Endodermal cell (in vitro differentiated cells): ENCODE measurements around the gene HPS3. TPM values are rescaled to one million over a fixed set of nuclear protein-coding genes. Genes with fewer than 3 reads are reported as not detected.

Experiments
- DNase-seq: peaks from one replicate; pipeline ENCODE4 v3.0.0-alpha.2; 2017
- H3K27ac ChIP-seq: 2 replicates; pipeline ENCODE4 v1.5.1; 2013; ENCODE audit warnings: mild to moderate bottlenecking, low read depth, low read length, moderate library complexity
- H3K27me3 ChIP-seq: 2 replicates; pipeline ENCODE4 v1.6.1; 2013; ENCODE audit warnings: mild to moderate bottlenecking, low read length, moderate library complexity; ENCODE audit not compliant: insufficient read depth, control insufficient read depth, poor library complexity, severe bottlenecking
- H3K36me3 ChIP-seq: 2 replicates; pipeline ENCODE4 v1.7.0; 2013; ENCODE audit warnings: mild to moderate bottlenecking, low read length, moderate library complexity; ENCODE audit not compliant: control insufficient read depth, insufficient read depth
- H3K4me1 ChIP-seq: one replicate; pipeline ENCODE4 v1.7.0; 2013; ENCODE audit warnings: low read length; ENCODE audit not compliant: control insufficient read depth, insufficient read depth
- H3K4me3 ChIP-seq: 2 replicates; pipeline ENCODE4 v1.5.1; 2013; ENCODE audit warnings: mild to moderate bottlenecking, low read length, moderate library complexity
- H3K9ac ChIP-seq: 2 replicates; pipeline ENCODE4 v1.6.1; 2013; ENCODE audit warnings: mild to moderate bottlenecking, low read length, moderate library complexity; ENCODE audit not compliant: poor library complexity, severe bottlenecking; ENCODE audit errors: extremely low read depth
- H3K9me3 ChIP-seq: 2 replicates; pipeline ENCODE4 v1.6.1; 2013; ENCODE audit warnings: mild to moderate bottlenecking, low read length, moderate library complexity; ENCODE audit not compliant: control insufficient read depth
- H3K27ac Mint-ChIP-seq: 2 replicates; pipeline ENCODE4 v1.8.0; 2020; ENCODE audit warnings: mixed read lengths
- H3K27me3 Mint-ChIP-seq: 2 replicates; pipeline ENCODE4 v1.8.0; 2021; ENCODE audit warnings: mild to moderate bottlenecking, mixed read lengths; ENCODE audit not compliant: insufficient read depth
- H3K36me3 Mint-ChIP-seq: 2 replicates; pipeline ENCODE4 v1.8.0; 2020; ENCODE audit warnings: low read depth, mixed read lengths
- H3K4me1 Mint-ChIP-seq: 2 replicates; pipeline ENCODE4 v1.8.0; 2020; ENCODE audit warnings: mixed read lengths
- H3K4me3 Mint-ChIP-seq: 2 replicates; pipeline ENCODE4 v1.8.0; 2020; ENCODE audit warnings: mild to moderate bottlenecking, moderate library complexity, mixed read lengths
- H3K9me3 Mint-ChIP-seq: 2 replicates; pipeline ENCODE4 v1.8.0; 2020; ENCODE audit warnings: mild to moderate bottlenecking, mixed read lengths
- WGBS, 2 experiments: methylation state at CpG; one replicate each; pipeline versions ENCODE4 v1.1.5 to v1.1.7; 2013; ENCODE audit warnings: missing lambda C conversion rate in 2 of 2, mixed read lengths in 1 of 2; ENCODE audit not compliant: insufficient coverage in 1 of 2, insufficient read length in 1 of 2; 5-methylcytosine and 5-hydroxymethylcytosine counted together
- total RNA-seq, 2 donors: library from RNA; stranded (reverse); fragmentation: NEBNext Ultra II Directional in 1 of 2; extraction: Animal tissue kit (Norgen Biotek cat#: 25700) in 1 of 2; gene quantifications; 2 replicates in 1 of 2; 3 replicates in 1 of 2; pipeline ENCODE4 v1.2.1, GENCODE V29; 2021
- TF ChIP-seq, protein P1 (sequence below): fragments of 200-600 bp; sonication (generic); conservative IDR thresholded peaks from 2 replicates; pipeline ENCODE4 v1.5.0; 2021; ENCODE audit warnings: antibody characterized with exemption, mild to moderate bottlenecking

Gene HPS3
- total RNA-seq, 2 donors from 2014 or later: 26.0 to 28.7 TPM

DNA sequence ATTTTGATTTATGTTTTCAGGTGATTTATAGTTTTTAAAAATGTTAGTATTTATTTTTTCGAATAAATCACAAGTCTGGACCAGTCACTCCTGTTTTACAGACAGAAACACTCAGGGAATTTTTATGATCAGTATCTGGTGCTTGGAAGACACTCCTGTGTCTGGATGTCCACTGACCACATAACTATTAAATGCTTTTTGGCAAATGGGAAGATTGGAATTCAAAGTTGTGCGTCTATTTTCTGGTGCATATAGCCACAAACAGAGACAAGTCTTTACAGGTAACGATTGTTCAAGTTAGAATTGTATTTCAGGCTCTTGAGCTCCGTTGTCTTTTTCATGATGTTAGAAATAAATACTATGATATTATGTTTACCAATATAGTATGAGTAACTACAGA is 80.0 kb downstream of the HPS3 start:
- DNase-seq: no peak
- TF ChIP-seq, protein P1, sequence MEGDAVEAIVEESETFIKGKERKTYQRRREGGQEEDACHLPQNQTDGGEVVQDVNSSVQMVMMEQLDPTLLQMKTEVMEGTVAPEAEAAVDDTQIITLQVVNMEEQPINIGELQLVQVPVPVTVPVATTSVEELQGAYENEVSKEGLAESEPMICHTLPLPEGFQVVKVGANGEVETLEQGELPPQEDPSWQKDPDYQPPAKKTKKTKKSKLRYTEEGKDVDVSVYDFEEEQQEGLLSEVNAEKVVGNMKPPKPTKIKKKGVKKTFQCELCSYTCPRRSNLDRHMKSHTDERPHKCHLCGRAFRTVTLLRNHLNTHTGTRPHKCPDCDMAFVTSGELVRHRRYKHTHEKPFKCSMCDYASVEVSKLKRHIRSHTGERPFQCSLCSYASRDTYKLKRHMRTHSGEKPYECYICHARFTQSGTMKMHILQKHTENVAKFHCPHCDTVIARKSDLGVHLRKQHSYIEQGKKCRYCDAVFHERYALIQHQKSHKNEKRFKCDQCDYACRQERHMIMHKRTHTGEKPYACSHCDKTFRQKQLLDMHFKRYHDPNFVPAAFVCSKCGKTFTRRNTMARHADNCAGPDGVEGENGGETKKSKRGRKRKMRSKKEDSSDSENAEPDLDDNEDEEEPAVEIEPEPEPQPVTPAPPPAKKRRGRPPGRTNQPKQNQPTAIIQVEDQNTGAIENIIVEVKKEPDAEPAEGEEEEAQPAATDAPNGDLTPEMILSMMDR: no peak
- no peaks in the 10 kb centered on the region for H3K36me3 Mint-ChIP-seq
- H3K27ac ChIP-seq: no peak overlapping the region
- 93 to 100% methylated on average over 2 to 4 of the region's 4 CpGs for WGBS, 2 experiments
- no peak overlapping the region for H3K9ac ChIP-seq
- H3K4me3 ChIP-seq: no peak overlapping the region
- no peaks in the 10 kb centered on the region for H3K9me3 ChIP-seq
- no peaks in the 10 kb centered on the region for H3K4me1 ChIP-seq
- H3K4me3 Mint-ChIP-seq: no peak overlapping the region
- no peak overlapping the region for H3K27ac Mint-ChIP-seq
- no peaks in the 10 kb centered on the region for H3K27me3 ChIP-seq
- H3K4me1 Mint-ChIP-seq: peaks cover 9% of the 10 kb centered on the region
- H3K36me3 ChIP-seq: no peaks in the 10 kb centered on the region
- no peaks in the 10 kb centered on the region for H3K9me3 Mint-ChIP-seq
- no peaks in the 10 kb centered on the region for H3K27me3 Mint-ChIP-seq

DNA sequence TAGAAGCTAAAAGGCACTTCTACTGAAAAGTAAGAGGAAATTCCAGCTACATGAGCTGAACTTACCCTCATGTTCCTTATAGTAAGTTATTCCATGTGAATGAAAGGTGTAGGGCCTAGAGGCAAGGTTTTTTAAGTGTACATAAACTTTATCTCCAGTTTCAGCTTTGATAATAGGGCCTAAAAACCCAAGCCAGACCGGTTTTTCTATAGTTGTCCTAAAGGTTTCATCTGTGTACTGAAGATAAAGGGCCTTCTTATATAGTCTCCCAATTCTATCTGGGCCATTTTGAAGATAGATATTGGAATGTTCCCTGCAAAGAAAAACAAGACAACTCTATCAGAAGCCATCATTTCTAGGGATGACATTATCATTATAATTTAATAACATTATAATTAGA is 82.9 kb downstream of the HPS3 start:
- Mint-ChIP-seq H3K27ac (no peak overlapping the region), H3K27me3 (no peaks in the 10 kb centered on the region), H3K4me1 (peaks cover 14% of the 10 kb centered on the region), H3K4me3 (no peak overlapping the region), H3K36me3 (no peaks in the 10 kb centered on the region), H3K9me3 (no peaks in the 10 kb centered on the region)
- TF ChIP-seq, protein P1: no peak
- H3K27ac ChIP-seq: no peak overlapping the region
- H3K9me3 ChIP-seq: no peaks in the 10 kb centered on the region
- no peak overlapping the region for H3K4me3 ChIP-seq
- WGBS, 2 experiments: 100% methylated on average over 1 of the region's 1 CpG; no CpG with 5 or more reads in 1 of the 2 experiments
- H3K27me3 ChIP-seq: no peaks in the 10 kb centered on the region
- H3K36me3 ChIP-seq: no peaks in the 10 kb centered on the region
- no peak overlapping the region for H3K9ac ChIP-seq
- no peak for DNase-seq
- H3K4me1 ChIP-seq: no peaks in the 10 kb centered on the region

DNA sequence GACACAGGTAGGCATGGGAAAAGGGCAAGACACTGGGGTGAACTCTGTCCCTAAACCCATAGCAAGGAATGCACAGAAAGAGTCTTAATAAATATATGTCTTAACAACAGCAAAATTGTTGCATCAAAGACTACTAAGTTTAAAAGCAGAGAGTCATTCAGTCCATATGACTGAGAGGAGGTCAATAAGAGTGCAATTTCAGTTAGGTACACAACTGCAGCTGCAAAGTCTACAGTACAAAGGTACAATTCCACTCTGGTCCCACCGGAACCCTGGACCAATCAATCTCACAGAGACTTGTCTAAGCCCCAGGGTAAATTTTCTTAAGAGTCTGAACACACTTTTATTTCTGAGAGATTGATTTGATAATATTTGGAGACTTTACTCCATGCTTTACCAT is 85.3 kb downstream of the HPS3 start:
- Histone ChIP-seq H3K9me3 (no peaks in the 10 kb centered on the region), H3K4me3 (no peak overlapping the region), H3K27me3 (no peaks in the 10 kb centered on the region), H3K27ac (no peak overlapping the region), H3K36me3 (no peaks in the 10 kb centered on the region), H3K9ac (no peak overlapping the region), H3K4me1 (no peaks in the 10 kb centered on the region)
- H3K9me3 Mint-ChIP-seq: peaks cover 4% of the 10 kb centered on the region
- peaks cover 12% of the 10 kb centered on the region for H3K4me1 Mint-ChIP-seq
- no peaks in the 10 kb centered on the region for H3K36me3 Mint-ChIP-seq
- no peak overlapping the region for H3K4me3 Mint-ChIP-seq
- no peaks in the 10 kb centered on the region for H3K27me3 Mint-ChIP-seq
- no peak for DNase-seq
- TF ChIP-seq, protein P1: no peak
- H3K27ac Mint-ChIP-seq: no peak overlapping the region
- 92 to 100% methylated on average over 1 of the region's 1 CpG for WGBS, 2 experiments
